ENCODE data around the gene DENND1C.

The DENND1C gene

DNA sequence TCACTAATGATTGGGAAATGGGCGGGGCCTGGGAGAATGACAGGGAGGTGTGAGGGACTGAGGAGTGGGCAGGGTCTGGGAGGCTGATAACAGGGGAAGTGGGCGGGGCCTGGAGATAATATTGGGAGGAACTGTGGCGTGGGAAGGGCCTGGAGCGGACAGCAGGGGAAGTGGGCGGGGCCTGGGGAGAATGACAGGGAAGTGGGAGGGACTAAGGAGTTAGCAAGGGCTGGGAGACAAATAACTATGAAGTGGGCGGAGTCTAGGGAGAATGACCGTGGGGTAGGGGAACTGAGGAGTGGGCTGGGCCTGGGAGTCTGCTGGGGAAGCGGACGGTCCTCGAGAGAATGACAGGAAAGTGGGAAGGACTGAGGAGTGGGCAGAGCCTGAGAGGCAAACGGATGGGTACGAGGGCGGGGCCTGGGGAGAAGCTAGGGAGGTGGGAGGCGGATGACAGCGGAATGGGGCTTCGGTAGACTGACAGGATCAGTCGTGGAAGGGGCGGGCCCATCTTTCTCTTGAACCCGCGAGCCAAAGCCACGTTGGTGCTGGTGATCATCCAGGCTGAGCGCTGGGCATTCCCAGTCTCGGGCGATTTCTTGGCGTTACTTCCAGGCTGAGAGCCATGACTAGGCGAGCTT is 34.6 kb upstream of the DENND1C start:
- Histone ChIP-seq H3K9me3 (ENCODE audit: low read length) (no peaks in the 10 kb centered on the region), H3K9ac (ENCODE audit: low read length) (peak overlapping the region; percentile 85), H3K4me1 (ENCODE audit: insufficient read depth, low read length, severe bottlenecking) (peaks cover 43% of the 10 kb centered on the region), H3K4me3 (ENCODE audit: low read depth, low read length, poor library complexity, severe bottlenecking) (peak overlapping the region; percentile 71), H3K9me2 (ENCODE audit: low read depth, low read length) (no peaks in the 10 kb centered on the region), H3F3A (ENCODE audit: insufficient read depth, low read length) (peaks cover 13% of the 10 kb centered on the region), H3K4me2 (ENCODE audit: low read length) (peak overlapping the region; percentile 72), H3K36me3 (ENCODE audit: insufficient read depth, low read length) (no peaks in the 10 kb centered on the region), H4K20me1 (ENCODE audit: insufficient read depth, low read length) (no peaks in the 10 kb centered on the region), H3K27me3 (ENCODE audit: insufficient read depth, low read length) (no peaks in the 10 kb centered on the region), H2AFZ (ENCODE audit: low read length) (no peak overlapping the region), H3K79me2 (ENCODE audit: insufficient read depth, low read length) (no peaks in the 10 kb centered on the region), H3K27ac (ENCODE audit: low read depth, low read length, poor library complexity, severe bottlenecking) (peak overlapping the region; percentile 96)
- TF ChIP-seq EZH2 (IDR thresholded peaks at IDR 0.05; ENCODE audit: borderline replicate concordance, low read length), result no peak
- TF ChIP-seq, protein P1, sequence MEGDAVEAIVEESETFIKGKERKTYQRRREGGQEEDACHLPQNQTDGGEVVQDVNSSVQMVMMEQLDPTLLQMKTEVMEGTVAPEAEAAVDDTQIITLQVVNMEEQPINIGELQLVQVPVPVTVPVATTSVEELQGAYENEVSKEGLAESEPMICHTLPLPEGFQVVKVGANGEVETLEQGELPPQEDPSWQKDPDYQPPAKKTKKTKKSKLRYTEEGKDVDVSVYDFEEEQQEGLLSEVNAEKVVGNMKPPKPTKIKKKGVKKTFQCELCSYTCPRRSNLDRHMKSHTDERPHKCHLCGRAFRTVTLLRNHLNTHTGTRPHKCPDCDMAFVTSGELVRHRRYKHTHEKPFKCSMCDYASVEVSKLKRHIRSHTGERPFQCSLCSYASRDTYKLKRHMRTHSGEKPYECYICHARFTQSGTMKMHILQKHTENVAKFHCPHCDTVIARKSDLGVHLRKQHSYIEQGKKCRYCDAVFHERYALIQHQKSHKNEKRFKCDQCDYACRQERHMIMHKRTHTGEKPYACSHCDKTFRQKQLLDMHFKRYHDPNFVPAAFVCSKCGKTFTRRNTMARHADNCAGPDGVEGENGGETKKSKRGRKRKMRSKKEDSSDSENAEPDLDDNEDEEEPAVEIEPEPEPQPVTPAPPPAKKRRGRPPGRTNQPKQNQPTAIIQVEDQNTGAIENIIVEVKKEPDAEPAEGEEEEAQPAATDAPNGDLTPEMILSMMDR (IDR thresholded peaks at IDR 0.05; ENCODE audit: low read length), result no peak

DNA sequence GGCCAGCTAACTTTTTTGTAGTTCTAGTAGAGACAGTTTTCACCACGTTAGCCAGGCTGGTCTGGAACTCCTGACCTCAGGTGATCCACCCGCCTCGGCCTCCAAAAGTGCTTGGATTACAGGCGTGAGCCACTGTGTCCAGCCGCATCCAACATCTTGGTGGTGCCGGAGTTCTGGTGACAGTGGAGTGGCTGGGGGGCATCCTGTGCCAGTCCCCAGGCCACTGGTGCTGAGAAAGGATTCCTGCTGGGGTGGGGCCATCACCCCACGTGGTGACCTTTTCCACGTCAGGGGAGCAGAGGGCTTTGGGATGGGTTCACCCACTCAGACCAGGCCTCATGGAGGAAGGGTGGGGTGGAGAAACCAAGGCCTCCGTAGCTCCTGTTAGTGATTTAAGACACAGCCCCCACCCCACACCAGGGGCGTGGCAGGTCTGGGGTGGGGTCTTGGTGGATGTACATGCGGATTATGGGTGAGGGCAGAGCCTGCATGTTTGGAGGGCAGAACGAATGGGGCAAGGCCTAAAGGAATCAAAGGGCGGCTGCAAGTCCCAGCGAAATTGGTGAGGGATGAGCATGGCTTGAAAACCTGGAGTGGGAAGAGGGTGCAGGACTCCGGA is 33.4 kb upstream of the DENND1C start:
- no peaks in the 10 kb centered on the region for H3K79me2 ChIP-seq (ENCODE audit: insufficient read depth, low read length)
- H3K9me3 ChIP-seq (ENCODE audit: low read length), result no peaks in the 10 kb centered on the region
- peaks cover 40% of the 10 kb centered on the region for H3K4me1 ChIP-seq (ENCODE audit: insufficient read depth, low read length, severe bottlenecking)
- H3K4me3 ChIP-seq (ENCODE audit: low read depth, low read length, poor library complexity, severe bottlenecking), result no peak overlapping the region
- peak overlapping the region; percentile 11 for H3K27ac ChIP-seq (ENCODE audit: low read depth, low read length, poor library complexity, severe bottlenecking)
- peaks cover 13% of the 10 kb centered on the region for H3F3A ChIP-seq (ENCODE audit: insufficient read depth, low read length)
- H4K20me1 ChIP-seq (ENCODE audit: insufficient read depth, low read length), result no peaks in the 10 kb centered on the region
- no peaks in the 10 kb centered on the region for H3K27me3 ChIP-seq (ENCODE audit: insufficient read depth, low read length)
- H3K36me3 ChIP-seq (ENCODE audit: insufficient read depth, low read length), result no peaks in the 10 kb centered on the region
- H3K4me2 ChIP-seq (ENCODE audit: low read length), result no peak overlapping the region
- no peak overlapping the region for H3K9ac ChIP-seq (ENCODE audit: low read length)
- no peak overlapping the region for H2AFZ ChIP-seq (ENCODE audit: low read length)
- TF ChIP-seq, protein P1 (IDR thresholded peaks at IDR 0.05; ENCODE audit: low read length), result no peak
- TF ChIP-seq EZH2 (IDR thresholded peaks at IDR 0.05; ENCODE audit: borderline replicate concordance, low read length), result no peak
- no peaks in the 10 kb centered on the region for H3K9me2 ChIP-seq (ENCODE audit: low read depth, low read length)

DNA sequence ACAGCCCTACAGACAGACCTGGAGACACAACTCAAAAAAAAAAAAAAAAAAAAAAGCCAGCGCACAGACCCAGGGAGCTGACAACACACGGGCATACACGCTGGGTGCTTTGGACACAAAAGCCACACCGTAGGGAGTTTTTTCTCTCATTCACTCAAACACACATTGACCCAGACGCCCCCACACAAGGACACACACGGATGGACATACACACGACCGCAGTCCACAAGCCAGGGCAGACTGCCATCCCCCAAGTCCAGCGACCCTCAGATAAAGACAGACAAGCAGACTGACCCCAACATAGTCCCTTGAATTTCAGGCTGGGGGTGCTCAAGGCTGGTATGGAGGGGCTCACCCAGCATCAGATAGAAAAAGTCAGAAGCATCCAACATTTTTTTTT is 32.5 kb upstream of the DENND1C start:
- no peaks in the 10 kb centered on the region for H3K9me2 ChIP-seq (ENCODE audit: low read depth, low read length)
- H3K4me3 ChIP-seq (ENCODE audit: low read depth, low read length, poor library complexity, severe bottlenecking), result no peak overlapping the region
- H3K36me3 ChIP-seq (ENCODE audit: insufficient read depth, low read length), result no peaks in the 10 kb centered on the region
- peaks cover 13% of the 10 kb centered on the region for H3F3A ChIP-seq (ENCODE audit: insufficient read depth, low read length)
- no peaks in the 10 kb centered on the region for H3K79me2 ChIP-seq (ENCODE audit: insufficient read depth, low read length)
- H3K9me3 ChIP-seq (ENCODE audit: low read length), result no peaks in the 10 kb centered on the region
- H3K27ac ChIP-seq (ENCODE audit: low read depth, low read length, poor library complexity, severe bottlenecking), result no peak overlapping the region
- TF ChIP-seq, protein P1 (IDR thresholded peaks at IDR 0.05; ENCODE audit: low read length), result no peak
- TF ChIP-seq EZH2 (IDR thresholded peaks at IDR 0.05; ENCODE audit: borderline replicate concordance, low read length), result no peak
- H4K20me1 ChIP-seq (ENCODE audit: insufficient read depth, low read length), result no peaks in the 10 kb centered on the region
- H3K4me1 ChIP-seq (ENCODE audit: insufficient read depth, low read length, severe bottlenecking), result peaks cover 36% of the 10 kb centered on the region
- H3K9ac ChIP-seq (ENCODE audit: low read length), result no peak overlapping the region
- H2AFZ ChIP-seq (ENCODE audit: low read length), result no peak overlapping the region
- H3K27me3 ChIP-seq (ENCODE audit: insufficient read depth, low read length), result no peaks in the 10 kb centered on the region
- no peak overlapping the region for H3K4me2 ChIP-seq (ENCODE audit: low read length)
